Fibroblast of the aortic adventitia (primary cell): Measurements from ENCODE around the gene DDX55. TPM values are rescaled to one million over a fixed set of nuclear protein-coding genes. Genes with fewer than 3 reads are reported as not detected.
"Not testable (repeated sequence)": the region's sequence is repeated elsewhere in the genome, so short reads cannot be mapped to it uniquely, and the experiment has no call there.

Experiments
- DNase-seq: peaks from one replicate; pipeline ENCODE4 v3.0.0-alpha.2; 2010; ENCODE audit warnings: low read depth
- H3K4me3 ChIP-seq: 2 replicates; pipeline ENCODE4 v1.5.1; 2011; ENCODE audit warnings: low read depth, mild to moderate bottlenecking, control low read depth, low read length, moderate library complexity
- total RNA-seq: library from RNA; depleted of rRNA; stranded (reverse); fragments of >200 nt; gene quantifications from 2 replicates; pipeline ENCODE4 v1.2.3, GENCODE V29; 2012; ENCODE audit warnings: low replicate concordance
- TF ChIP-seq, protein P1 (sequence below): IDR thresholded peaks from 2 replicates; pipeline ENCODE4 v1.5.1; 2011; ENCODE audit warnings: mild to moderate bottlenecking, low read length, control low read depth, inconsistent platforms; ENCODE audit not compliant: insufficient read depth

DDX55 gene, protein sequence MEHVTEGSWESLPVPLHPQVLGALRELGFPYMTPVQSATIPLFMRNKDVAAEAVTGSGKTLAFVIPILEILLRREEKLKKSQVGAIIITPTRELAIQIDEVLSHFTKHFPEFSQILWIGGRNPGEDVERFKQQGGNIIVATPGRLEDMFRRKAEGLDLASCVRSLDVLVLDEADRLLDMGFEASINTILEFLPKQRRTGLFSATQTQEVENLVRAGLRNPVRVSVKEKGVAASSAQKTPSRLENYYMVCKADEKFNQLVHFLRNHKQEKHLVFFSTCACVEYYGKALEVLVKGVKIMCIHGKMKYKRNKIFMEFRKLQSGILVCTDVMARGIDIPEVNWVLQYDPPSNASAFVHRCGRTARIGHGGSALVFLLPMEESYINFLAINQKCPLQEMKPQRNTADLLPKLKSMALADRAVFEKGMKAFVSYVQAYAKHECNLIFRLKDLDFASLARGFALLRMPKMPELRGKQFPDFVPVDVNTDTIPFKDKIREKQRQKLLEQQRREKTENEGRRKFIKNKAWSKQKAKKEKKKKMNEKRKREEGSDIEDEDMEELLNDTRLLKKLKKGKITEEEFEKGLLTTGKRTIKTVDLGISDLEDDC
- 23.2 and 27.6 TPM in 2 replicates for total RNA-seq

- H3K4me3 ChIP-seq, result peak within 1 kb of the TSS; percentile 100
- DNase-seq, result peak; percentile 80
- TF ChIP-seq, protein P1, sequence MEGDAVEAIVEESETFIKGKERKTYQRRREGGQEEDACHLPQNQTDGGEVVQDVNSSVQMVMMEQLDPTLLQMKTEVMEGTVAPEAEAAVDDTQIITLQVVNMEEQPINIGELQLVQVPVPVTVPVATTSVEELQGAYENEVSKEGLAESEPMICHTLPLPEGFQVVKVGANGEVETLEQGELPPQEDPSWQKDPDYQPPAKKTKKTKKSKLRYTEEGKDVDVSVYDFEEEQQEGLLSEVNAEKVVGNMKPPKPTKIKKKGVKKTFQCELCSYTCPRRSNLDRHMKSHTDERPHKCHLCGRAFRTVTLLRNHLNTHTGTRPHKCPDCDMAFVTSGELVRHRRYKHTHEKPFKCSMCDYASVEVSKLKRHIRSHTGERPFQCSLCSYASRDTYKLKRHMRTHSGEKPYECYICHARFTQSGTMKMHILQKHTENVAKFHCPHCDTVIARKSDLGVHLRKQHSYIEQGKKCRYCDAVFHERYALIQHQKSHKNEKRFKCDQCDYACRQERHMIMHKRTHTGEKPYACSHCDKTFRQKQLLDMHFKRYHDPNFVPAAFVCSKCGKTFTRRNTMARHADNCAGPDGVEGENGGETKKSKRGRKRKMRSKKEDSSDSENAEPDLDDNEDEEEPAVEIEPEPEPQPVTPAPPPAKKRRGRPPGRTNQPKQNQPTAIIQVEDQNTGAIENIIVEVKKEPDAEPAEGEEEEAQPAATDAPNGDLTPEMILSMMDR, result peak; percentile 42
These were observed at the start of gene DDX55 for GRCh38 chr12:123601602-123602489. TSS of gene DDX55 (plus strand) at chr12:123602099. CDS start at chr12:123602149, 50 bp downstream.

DNA sequence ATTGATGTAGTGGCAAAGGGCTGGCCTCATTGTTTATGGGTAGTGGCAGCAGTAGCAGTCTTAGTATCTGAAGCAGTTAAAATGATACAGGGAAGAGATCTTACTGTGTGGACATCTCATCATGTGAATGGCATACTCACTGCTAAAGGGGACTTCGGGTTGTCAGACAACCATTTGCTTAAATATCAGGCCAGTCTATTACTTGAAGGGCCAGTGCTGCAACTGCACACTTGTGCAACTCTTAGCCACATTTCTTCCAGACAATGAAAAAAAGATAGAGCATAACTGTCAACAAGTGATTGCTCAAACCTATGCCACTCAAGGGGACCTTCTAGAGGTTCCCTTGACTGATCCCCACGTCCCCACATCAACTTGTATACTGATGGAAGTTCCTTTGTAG is 47.8 kb upstream of the DDX55 start:
- DNase-seq, H3K4me3 ChIP-seq: not testable (repeated sequence)

GRCh38 chr12:123554843-123555242 is 47.1 kb upstream of the DDX55 start:
- not testable (repeated sequence) for DNase-seq, H3K4me3 ChIP-seq

- H3K4me3 ChIP-seq, DNase-seq: not testable (repeated sequence)
These were observed 43.4 kb upstream of the DDX55 start for GRCh38 chr12:123558487-123558886.

GRCh38 chr12:123559468-123559867 is 42.4 kb upstream of the DDX55 start:
- H3K4me3 ChIP-seq, result no peak overlapping the region
- no peak for DNase-seq
- TF ChIP-seq, protein P1, result no peak

DNA sequence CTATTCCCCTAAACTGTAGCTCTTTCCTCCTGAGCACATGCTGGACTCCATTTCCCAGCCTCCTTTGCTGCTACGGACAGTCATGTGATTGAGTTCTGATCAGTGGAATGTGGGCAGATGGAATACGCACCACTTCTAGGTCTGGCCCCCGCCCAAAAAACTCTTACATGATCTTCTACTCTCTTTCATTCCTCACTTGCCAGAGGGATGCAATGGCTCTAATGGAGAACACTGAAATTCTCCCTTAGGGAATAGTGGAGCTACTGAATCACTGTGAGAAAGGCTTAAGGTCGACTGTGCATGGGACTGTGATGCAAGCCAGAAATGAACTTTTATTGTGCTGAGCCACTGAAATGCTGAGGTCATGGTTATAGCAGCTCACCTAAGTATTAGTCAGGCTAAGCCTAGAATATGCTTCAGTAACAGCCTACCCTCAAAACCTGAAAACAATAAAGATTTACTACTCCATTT is 30.5 kb upstream of the DDX55 start:
- peak; percentile 86 for DNase-seq
- H3K4me3 ChIP-seq, result no peak overlapping the region
- TF ChIP-seq, protein P1, result no peak

DNA sequence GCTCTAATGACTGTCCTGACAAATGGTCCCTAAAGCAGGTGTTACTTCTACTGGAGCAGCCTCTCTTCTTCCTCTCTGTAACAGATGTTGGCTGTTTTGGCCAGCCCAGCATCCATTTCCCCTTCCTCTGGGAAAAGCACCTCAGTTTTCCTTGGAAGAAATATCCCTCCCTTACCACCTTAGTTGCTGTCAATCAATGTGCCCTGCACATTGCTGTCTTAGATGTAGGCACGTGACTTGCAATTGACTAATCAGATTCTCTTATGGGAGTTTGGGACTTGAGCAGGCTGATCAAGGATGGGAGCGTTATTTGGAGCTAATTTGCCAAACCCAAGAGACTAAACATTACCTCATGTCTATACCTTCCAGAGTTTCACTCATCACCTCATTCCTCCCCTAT is 29.5 kb upstream of the DDX55 start:
- no peak overlapping the region for H3K4me3 ChIP-seq
- TF ChIP-seq, protein P1, result no peak
- DNase-seq, result no peak

- no peak for DNase-seq
- no peak overlapping the region for H3K4me3 ChIP-seq
- TF ChIP-seq, protein P1, result no peak
These were observed 28.0 kb upstream of the DDX55 start for GRCh38 chr12:123573870-123574269.
